DMS153 treated with DMSO at 0.1 percent for 48 hours (cell line): ENCODE measurements around the gene RHOXF1.
"Not testable (repeated sequence)": the region's sequence is repeated elsewhere in the genome, so short reads cannot be mapped to it uniquely, and the experiment has no call there.

Experiments used
- DNase-seq: peaks from one replicate; lab custom pipeline; 2025; ENCODE audit not compliant: unreplicated experiment; lab: John Stamatoyannopoulos, UW

Gene RHOXF1

GRCh38 chrX:120087289-120088017 lies 28.3 kb downstream of the RHOXF1 start:
- DNase-seq = no peak

- DNase-seq = not testable (repeated sequence)
Observed at GRCh38 chrX:120085553-120086185, 30.0 kb downstream of the RHOXF1 start.

DNA sequence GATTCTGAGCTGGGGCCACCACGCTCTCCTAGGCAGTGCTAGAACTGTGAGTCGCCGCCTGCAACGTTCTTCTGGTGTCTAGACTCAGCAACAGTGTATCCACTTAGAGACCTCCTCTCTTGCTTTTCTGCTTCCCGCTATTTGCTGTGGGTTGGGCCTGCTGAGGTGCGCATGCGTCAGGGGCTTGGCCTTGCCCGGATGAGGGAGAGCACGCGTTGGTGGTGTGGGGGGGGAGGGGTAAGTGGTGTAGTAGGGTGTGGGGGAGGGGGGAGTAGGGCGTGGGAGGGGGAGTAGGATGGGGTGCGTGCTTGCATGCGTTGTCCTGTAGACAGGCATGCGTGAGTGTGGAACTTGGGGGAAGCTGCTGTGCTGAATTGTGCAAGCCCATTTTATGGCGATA lies 38.1 kb downstream of the RHOXF1 start, which contains the start of gene RHOXF2B:
Gene RHOXF2B, minus strand, starts transcription at position 101 of the 400 bp plus-strand sequence. CDS start 138 bp downstream, outside the sequence.
- not testable (repeated sequence) for DNase-seq

- DNase-seq = not testable (repeated sequence)
Observed at GRCh38 chrX:120066169-120066568, 49.5 kb downstream of the RHOXF1 start.
